Neural cell (in vitro differentiated cells): ENCODE data around the gene HOXB7. TPM values are rescaled to one million over a fixed set of nuclear protein-coding genes. Genes with fewer than 3 reads are reported as not detected.

Experiments
- H2AFZ ChIP-seq: fragments of 200-600, 300-800 bp; sonication (generic), shearing (Covaris generic); 2 replicates; pipeline ENCODE4 v1.6.0; 2014; ENCODE audit warnings: low read depth, mild to moderate bottlenecking, antibody characterized with exemption, low read length, moderate library complexity
- H3F3A ChIP-seq: fragments of 200-600 bp; shearing (Covaris generic); 2 replicates; pipeline ENCODE4 v1.6.1; 2016; ENCODE audit warnings: mild to moderate bottlenecking, moderate library complexity, mixed read lengths, antibody characterized with exemption, low read length; ENCODE audit not compliant: insufficient read depth, poor library complexity, severe bottlenecking
- H3K27ac ChIP-seq: fragments of 200-600, 300-800 bp; sonication (generic), shearing (Covaris generic); 2 replicates; pipeline ENCODE4 v1.5.1; 2014; ENCODE audit warnings: mild to moderate bottlenecking, low read length, moderate library complexity
- H3K27me3 ChIP-seq: fragments of 300-800, 200-600 bp; sonication (generic), shearing (Covaris generic); 2 replicates; pipeline ENCODE4 v1.6.0; 2014; ENCODE audit warnings: mild to moderate bottlenecking, low read depth, low read length, moderate library complexity; ENCODE audit not compliant: insufficient read depth
- H3K36me3 ChIP-seq: fragments of 300-800, 200-600 bp; sonication (generic), shearing (Covaris generic); 2 replicates; pipeline ENCODE4 v1.5.1; 2014; ENCODE audit warnings: mild to moderate bottlenecking, antibody characterized with exemption, low read length, moderate library complexity; ENCODE audit not compliant: insufficient read depth
- H3K4me2 ChIP-seq: fragments of 300-800, 200-600 bp; sonication (generic), shearing (Covaris generic); 2 replicates; pipeline ENCODE4 v1.6.0; 2014; ENCODE audit warnings: mild to moderate bottlenecking, low read length
- H3K4me3 ChIP-seq: fragments of 300-800, 200-600 bp; sonication (generic), shearing (Covaris generic); 2 replicates; pipeline ENCODE4 v1.5.1; 2014; ENCODE audit warnings: mild to moderate bottlenecking, low read length, moderate library complexity
- H3K79me2 ChIP-seq: fragments of 200-600 bp; shearing (Covaris generic); replicated peaks from 2 replicates; pipeline ENCODE4 v1.6.0; 2014; ENCODE audit warnings: mild to moderate bottlenecking, low read length, moderate library complexity; ENCODE audit not compliant: insufficient read depth
- H3K9ac ChIP-seq: fragments of 300-800, 200-600 bp; sonication (generic), shearing (Covaris generic); 2 replicates; pipeline ENCODE4 v1.6.1; 2016; ENCODE audit warnings: mild to moderate bottlenecking, low read length, mixed read lengths
- H3K9me2 ChIP-seq: fragments of 200-600 bp; shearing (Covaris generic); 2 replicates; pipeline ENCODE4 v1.6.1; 2016; ENCODE audit warnings: mild to moderate bottlenecking, low read length, mixed read lengths; ENCODE audit not compliant: insufficient read depth
- H3K9me3 ChIP-seq: fragments of 200-600, 300-800 bp; sonication (generic), shearing (Covaris generic); 2 replicates; pipeline ENCODE4 v1.6.1; 2016; ENCODE audit warnings: mild to moderate bottlenecking, mixed run types, low read length, moderate library complexity, mixed read lengths
- H4K20me1 ChIP-seq: fragments of 200-600 bp; shearing (Covaris generic); 2 replicates; pipeline ENCODE4 v1.6.1; 2016; ENCODE audit warnings: mild to moderate bottlenecking, mixed run types; ENCODE audit not compliant: insufficient read depth
- CTCF ChIP-seq: fragments of 450-650 bp; IDR thresholded peaks from 2 replicates; pipeline ENCODE4 v1.5.1; 2014; ENCODE audit warnings: antibody characterized with exemption, mild to moderate bottlenecking, moderate library complexity; ENCODE audit not compliant: poor library complexity, severe bottlenecking
- EP300 ChIP-seq: fragments of 450-650 bp; conservative IDR thresholded peaks from 2 replicates; pipeline ENCODE4 v1.6.1; 2014; ENCODE audit warnings: antibody characterized with exemption, mild to moderate bottlenecking, moderate library complexity; ENCODE audit not compliant: poor library complexity, severe bottlenecking
- EZH2 ChIP-seq: fragments of 200-600, 300-800 bp; shearing (Covaris generic), sonication (generic); IDR thresholded peaks from 2 replicates; pipeline ENCODE4 v1.6.1; 2014; ENCODE audit warnings: antibody characterized with exemption, low read length, borderline replicate concordance, mild to moderate bottlenecking; ENCODE audit not compliant: insufficient read depth, poor library complexity, severe bottlenecking
- MXI1 ChIP-seq: fragments of 450-650 bp; conservative IDR thresholded peaks from 2 replicates; pipeline ENCODE4 v1.6.1; 2014; ENCODE audit warnings: antibody characterized with exemption, mild to moderate bottlenecking; ENCODE audit not compliant: poor library complexity, severe bottlenecking
- POLR2AphosphoS5 ChIP-seq: IDR thresholded peaks from 2 replicates; pipeline ENCODE4 v1.6.1; 2012
- RAD21 ChIP-seq: fragments of 450-650 bp; conservative IDR thresholded peaks from 2 replicates; pipeline ENCODE4 v1.6.1; 2014; ENCODE audit warnings: antibody characterized with exemption, mild to moderate bottlenecking, moderate library complexity
- REST ChIP-seq: IDR thresholded peaks from 2 replicates; pipeline ENCODE4 v1.6.1; 2012; ENCODE audit warnings: borderline replicate concordance
- SMC3 ChIP-seq: fragments of 450-650 bp; conservative IDR thresholded peaks from 2 replicates; pipeline ENCODE4 v1.6.1; 2014; ENCODE audit warnings: antibody characterized with exemption, mild to moderate bottlenecking, moderate library complexity; ENCODE audit not compliant: poor library complexity
- TAF1 ChIP-seq: IDR thresholded peaks from 2 replicates; pipeline ENCODE4 v1.6.1; 2012; ENCODE audit warnings: low read depth
- polyA plus RNA-seq: library from polyadenylated mRNA; depleted of rRNA; stranded (reverse); fragments of >200 nt; gene quantifications from 2 replicates; pipeline ENCODE4 v1.2.3, GENCODE V29; 2014

Gene HOXB7
- polyA plus RNA-seq, 1 donor from 2014 or later: not detected

GRCh38 chr17:48562934-48563333 lies 47.9 kb downstream of the HOXB7 start:
- TF ChIP-seq EZH2: no peak
- Histone ChIP-seq H3K79me2 (no peaks in the 10 kb centered on the region), H4K20me1 (no peaks in the 10 kb centered on the region), H3K27ac (no peak overlapping the region), H3K27me3 (peaks cover 99% of the 10 kb centered on the region), H3K9me3 (no peaks in the 10 kb centered on the region), H3K9me2 (no peaks in the 10 kb centered on the region), H2AFZ (no peak overlapping the region), H3K4me3 (no peak overlapping the region), H3K9ac (no peak overlapping the region), H3K36me3 (no peaks in the 10 kb centered on the region), H3F3A (no peaks in the 10 kb centered on the region), H3K4me2 (no peak overlapping the region)

GRCh38 chr17:48561884-48562810 lies 48.7 kb downstream of the HOXB7 start:
- Histone ChIP-seq H3F3A (no peaks in the 10 kb centered on the region), H3K4me2 (no peak overlapping the region), H3K27ac (no peak overlapping the region), H2AFZ (no peak overlapping the region), H3K9me3 (no peaks in the 10 kb centered on the region), H3K9me2 (no peaks in the 10 kb centered on the region), H3K79me2 (no peaks in the 10 kb centered on the region), H3K9ac (no peak overlapping the region), H3K4me3 (no peak overlapping the region), H4K20me1 (no peaks in the 10 kb centered on the region), H3K36me3 (no peaks in the 10 kb centered on the region), H3K27me3 (peaks cover 99% of the 10 kb centered on the region)
- no peak for TF ChIP-seq EP300
- no peak for TF ChIP-seq TAF1
- no peak for TF ChIP-seq REST
- TF ChIP-seq SMC3: no peak
- no peak for TF ChIP-seq MXI1
- TF ChIP-seq POLR2AphosphoS5: no peak
- no peak for TF ChIP-seq RAD21
- no peak for TF ChIP-seq EZH2
- TF ChIP-seq CTCF: no peak
